Stromal cell of bone marrow (primary cell): ENCODE data around the gene SRC.
"Not testable (repeated sequence)": the region's sequence is repeated elsewhere in the genome, so short reads cannot be mapped to it uniquely, and the experiment has no call there.

Source experiments
- DNase-seq: peaks from one replicate; pipeline ENCODE4 v3.0.0-alpha.2; 2012; ENCODE audit warnings: low read depth

The SRC gene

DNA sequence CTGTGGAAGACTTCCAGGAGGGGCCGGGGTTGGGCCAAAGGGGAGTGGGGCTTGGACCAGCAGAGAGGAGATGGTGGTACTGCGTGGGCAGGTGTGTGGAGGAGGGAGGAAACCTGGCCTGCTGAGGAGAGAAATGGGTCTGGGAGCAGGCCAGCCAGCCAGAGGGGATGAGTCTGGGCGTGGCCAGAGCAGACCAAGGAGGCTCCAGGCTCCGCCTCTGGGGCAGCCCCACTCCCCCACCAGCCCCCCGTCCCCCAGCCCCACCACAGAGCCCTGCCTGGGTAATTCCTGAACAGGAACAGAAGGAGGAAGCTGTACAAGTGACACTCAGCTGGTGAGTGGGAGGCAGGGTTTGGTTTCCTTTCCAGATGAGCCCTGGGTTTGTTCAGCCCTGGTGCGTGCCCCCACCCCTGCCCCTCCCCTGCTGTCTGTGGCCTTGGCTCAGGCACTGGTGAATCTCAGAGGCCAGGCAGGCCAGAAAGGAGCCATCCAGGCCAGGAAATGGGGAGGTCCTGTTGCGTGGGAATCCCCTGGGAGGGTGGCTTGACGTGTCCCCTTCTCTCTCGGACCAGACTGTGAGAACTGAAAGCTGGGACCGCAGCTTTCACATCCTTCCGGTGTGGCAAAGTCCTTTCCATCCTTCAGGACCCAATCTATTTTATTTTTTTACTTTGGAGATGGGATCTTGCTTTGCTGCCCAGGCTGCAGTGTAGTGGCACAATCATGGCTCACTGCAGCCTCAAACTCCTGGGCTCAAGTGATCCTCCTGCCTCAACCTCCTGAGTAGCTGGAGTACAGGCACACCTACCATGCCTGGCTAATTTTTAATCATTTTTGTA is 9.4 kb upstream of the SRC start:
- DNase-seq: no peak

DNA sequence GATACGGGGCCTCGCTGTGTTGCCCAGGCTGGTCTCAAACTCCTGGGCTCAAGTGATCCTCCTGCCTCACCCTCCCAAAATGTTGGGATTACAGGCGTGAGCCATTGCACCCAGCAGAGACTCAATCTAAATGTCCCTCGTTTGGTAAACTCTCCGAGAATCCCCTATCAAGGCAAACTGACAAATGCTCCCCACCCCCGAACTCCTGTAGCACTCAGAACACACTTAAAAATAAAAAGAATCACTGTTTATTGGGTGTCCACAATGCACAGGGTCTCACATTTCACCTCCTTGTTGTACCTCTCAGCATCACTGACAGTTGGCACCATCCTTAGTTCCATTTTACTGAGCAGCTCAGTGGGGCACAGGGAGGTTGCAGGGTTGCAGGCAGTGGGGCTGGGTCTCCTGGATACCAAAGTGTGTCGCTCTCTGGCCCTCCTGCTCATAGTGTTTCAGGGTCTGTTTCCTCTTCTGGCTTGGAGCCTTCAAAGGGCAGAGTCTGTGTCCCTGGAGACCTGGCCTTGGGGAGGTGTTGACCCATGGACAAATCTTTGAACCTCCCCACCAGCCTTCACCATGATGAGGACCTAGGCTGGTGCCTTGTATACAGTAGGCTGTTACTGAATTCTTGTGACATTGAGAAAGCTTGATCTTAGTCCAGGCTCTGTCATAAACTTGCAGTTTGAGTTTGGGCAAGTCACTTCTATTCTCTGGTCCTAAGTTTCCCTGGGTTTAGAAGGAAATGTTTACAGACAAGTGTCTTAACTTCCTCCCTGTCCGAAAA is 8.5 kb upstream of the SRC start:
- no peak for DNase-seq

DNA sequence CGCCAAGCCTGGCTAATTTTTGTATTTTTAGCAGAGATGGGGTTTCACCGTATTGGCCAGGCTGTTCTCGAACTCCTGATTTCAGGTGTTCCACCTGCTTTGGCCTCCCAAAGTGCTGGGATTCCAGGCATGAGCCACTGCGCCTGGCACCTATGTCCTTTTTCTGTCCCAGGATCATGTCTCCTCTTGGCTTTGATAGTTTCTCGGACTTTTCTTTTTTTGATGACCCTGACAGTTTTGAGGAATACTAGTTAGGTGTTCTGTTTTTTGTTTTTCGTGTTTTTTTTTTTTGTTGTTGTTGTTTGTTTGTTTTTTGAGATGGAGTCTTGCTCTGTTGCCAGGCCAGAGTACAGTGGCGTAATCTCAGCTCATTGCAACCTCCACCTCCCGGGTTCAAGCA is 7.6 kb upstream of the SRC start:
- not testable (repeated sequence) for DNase-seq

DNA sequence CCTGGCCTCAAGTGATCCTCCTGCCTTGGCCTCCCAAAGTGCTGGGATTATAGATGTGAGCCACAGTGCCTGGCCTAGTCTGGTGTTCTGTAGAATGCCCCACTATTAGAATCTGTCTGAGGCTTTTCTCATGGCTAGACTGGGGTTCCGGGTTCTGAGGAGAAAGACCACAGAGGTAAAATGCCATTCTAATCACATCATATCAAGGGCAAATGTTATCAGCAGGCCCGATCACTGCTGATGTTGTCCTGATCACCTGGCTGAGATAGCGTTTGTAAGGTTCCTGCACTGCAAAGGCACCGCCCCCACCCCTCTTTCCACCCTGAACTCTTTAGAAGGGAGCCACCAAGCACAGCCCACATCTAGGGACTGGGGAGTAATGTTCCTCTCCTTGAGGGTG is 6.7 kb upstream of the SRC start:
- no peak for DNase-seq

DNA sequence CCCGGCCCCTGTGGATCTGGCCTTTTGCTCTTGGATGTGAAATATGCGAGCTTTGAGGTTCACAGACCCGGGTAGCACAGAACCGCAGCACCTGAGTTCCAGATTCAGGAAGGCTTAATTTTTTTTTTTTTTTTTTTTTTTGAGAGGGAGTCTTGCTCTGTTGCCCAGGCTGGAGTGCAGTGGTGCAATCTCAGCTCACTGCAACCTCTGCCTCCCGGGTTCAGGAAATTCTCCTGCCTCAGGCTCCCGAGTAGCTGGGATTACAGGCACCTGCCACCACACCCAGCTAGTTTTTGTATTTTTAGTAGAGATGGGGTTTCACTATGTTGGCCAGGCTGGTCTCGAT is 6.2 kb upstream of the SRC start:
- not testable (repeated sequence) for DNase-seq

DNA sequence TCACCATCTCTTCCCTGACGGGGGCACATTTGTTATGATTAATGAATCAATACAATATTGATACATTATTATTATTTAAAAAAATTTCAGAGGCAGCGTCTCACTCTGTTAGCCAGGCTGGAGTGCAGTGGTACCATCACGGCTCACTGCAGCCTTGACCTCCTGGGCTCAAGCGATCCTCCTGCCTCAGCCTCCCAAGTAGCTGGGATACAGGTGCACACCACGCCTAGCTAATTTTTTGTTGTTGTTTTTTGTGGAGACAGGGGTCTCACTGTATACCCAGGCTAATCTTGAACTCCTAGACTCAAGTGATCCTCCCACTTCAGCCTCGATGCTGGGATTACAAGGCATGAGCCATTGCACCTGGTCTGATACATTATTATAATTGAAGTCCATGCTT is 4.9 kb upstream of the SRC start:
- no peak for DNase-seq

- no peak for DNase-seq
Observed at GRCh38 chr20:37341632-37342031, 4.3 kb upstream of the SRC start.

- DNase-seq: no peak
Observed at GRCh38 chr20:37342231-37343177, 3.4 kb upstream of the SRC start.

- no peak for DNase-seq
Observed at GRCh38 chr20:37343212-37343993, 2.5 kb upstream of the SRC start.

DNA sequence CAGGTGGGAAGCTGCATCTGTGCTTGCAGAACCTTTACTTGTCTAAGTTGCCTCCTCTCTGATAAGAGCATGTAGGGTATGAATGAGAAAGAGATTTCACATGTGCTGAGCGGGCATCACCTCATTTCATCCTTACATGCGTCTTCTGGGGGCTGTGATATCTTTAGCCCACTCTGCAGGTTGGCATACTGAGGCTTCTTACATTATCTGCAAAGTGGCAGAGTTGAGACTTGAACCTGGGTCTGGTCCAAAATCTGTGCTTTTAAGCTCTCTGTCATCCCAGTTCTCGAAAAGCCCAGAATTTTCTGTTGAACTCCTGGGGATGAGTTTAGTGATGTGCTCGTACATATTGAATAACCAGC is 2.0 kb upstream of the SRC start:
- DNase-seq: no peak

DNA sequence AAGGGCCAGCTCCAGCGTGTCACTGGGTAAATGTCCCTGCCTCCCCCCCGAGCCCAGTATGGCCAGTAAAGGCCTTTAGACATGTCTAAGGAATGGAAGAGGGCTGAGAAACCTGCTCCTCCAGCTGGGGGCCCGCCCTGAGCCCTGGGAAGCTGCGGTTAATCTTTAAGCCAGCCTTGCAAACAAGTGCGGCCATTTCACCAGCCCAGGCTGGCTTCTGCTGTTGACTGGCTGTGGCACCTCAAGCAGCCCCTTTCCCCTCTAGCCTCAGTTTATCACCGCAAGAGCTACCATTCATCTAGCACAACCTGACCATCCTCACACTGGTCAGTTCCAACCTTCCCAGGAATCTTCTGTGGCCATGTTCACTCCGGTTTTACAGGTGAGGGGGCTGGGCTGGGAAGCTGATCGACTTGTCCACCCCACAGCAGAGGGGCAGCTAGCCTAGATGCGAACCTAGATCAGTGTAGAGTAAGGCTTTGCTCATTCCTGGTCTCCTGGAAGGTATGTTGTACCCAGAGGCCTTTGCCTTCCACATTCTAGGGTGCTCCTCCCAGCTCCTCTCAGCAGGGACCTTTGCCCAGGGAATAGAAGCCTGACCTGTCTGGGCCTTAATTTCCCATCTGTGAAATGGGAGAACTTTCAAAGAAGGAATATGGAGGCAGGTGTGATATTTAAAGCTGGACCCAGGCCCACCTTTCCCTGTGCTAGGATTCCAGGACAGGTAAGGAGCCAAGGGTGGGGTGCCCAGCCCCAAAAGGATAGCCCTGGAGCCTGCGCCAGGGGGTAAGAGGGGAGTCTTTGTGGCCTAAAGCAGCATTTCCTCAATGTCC is 1.2 kb upstream of the SRC start:
- DNase-seq: no peak

- DNase-seq: no peak
Observed at GRCh38 chr20:37346236-37346534, 245 bp downstream of the SRC start.

GRCh38 chr20:37346535-37347346 is 801 bp downstream of the SRC start:
- DNase-seq: no peak

- DNase-seq: no peak
Observed at GRCh38 chr20:37347347-37347823, 1.4 kb downstream of the SRC start.

DNA sequence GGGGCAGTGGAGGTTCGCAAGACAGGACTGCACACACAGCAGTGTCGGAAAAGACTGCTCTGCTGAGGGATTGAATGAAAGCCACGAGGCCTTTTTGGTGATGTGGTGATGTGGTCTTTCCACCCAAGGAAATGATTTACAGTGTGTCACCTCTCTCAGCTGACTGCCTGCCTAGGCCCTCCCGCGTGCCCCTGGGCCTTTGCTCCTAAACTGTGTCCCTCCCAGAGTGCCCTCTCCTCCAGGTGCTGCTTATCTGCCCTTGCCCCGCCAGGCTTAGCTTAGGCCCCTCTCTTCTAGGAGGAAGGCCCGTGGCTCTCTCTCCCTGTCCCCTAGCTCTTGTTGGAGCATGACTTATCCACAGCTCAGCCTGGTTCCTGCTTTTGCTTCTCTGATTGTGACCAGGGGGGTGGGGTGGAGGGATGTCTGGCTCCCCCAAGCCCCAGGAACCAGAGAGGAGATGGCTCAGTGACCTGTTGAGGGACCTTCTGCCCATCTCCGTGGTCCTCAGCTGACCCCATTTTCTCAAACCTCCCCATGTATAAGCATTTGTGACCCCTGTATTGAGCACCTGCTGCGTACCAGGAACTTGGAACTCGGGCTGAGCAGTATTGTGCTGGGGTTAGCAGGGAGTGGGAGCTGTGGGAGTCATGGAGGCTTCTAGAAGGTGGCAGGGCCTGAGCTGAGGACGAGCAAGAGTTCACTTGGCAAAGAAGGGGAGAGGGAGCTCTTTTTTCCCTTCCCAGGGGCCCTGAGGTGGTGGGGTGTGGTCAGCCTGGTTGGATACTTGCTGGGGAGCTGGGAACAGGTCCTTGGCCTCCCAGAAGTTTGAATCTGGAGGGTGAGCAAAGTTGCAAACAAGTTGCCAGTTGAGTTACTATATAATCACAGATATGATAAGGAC is 2.2 kb downstream of the SRC start:
- no peak for DNase-seq

DNA sequence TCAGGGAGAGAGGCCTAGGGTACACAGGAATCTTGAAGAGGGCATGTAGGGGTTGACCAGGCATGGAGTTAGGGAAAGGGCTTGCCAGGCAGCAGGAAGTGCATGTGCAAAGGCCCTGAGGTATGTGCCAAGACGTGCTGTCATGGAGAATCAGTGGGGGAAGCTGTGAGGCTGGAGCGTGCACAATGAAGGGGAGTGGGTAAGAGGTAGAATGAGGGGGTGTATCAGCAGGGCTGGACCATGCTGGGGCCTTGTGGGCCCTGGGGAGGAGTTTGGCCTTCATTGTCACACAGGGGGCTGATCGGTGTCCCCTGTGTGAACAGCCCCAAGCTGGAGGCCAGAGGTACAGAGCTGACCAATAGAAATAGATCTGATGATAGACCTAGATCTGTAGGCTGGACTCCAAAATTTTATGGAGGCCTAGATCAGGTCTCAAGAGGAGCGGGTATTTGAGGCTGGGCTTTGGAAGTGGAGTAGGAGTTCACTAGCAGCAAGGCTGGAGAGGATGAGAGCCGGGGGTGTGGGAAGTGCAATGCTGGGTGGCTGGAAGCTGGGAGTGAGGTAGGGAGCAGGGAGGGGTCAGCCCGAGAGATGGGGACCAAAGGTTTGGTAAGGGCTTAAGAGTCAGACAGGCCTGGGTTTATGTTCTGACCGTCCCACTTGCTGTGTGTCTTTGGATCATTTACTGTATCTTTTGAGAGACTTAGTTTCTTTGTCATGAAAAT is 3.0 kb downstream of the SRC start:
- DNase-seq: no peak

GRCh38 chr20:37349517-37350491 is 3.9 kb downstream of the SRC start:
- DNase-seq: no peak
